K562 (cell line): ENCODE data around the gene PCSK2. TPM values are rescaled to one million over a fixed set of nuclear protein-coding genes. Genes with fewer than 3 reads are reported as not detected.

Source experiments
- ATAC-seq: fragments of 200-7000 bp; cut with Tn5 transposase; 3 replicates; pipeline ENCODE4 v1.9.1; 2020; ENCODE audit warnings: moderate library complexity
- BruUV-seq: library from RNA; stranded (reverse); fragments of 400-500 nt; replicated peaks from 2 replicates; lab custom pipeline; 2021; lab: Mats Ljungman, UMichigan
- CTCF ChIA-PET: fragments of 300-600 bp; formaldehyde crosslinking; extraction: SDS; loops from one replicate; lab custom pipeline; 2021; ENCODE audit warnings: low intra/inter-chr PET ratio; lab: Yijun Ruan, JAX
- POLR2A ChIA-PET: fragments of 300-600, 350-650 bp; sonication (Branson Sonifier 250); formaldehyde crosslinking; extraction: SDS; loops from one replicate; lab custom pipeline; 2021; ENCODE audit warnings: antibody characterized with exemption, inconsistent platforms; lab: Yijun Ruan, JAX
- DNase-seq, 4 experiments: peaks; one replicate each; pipeline versions ENCODE4 v3.0.0 to v3.0.0-alpha.2; 2011 to 2018; ENCODE audit warnings: low spot score in 3 of 4, mixed read lengths in 3 of 4; ENCODE audit errors: extremely low read depth in 1 of 4
- FAIRE-seq: peaks from 2 replicates; lab custom pipeline; 2011; peaks lifted over from hg19 to GRCh38; lab: Jason Lieb, UNC
- H2AFZ ChIP-seq: 2 replicates; pipeline ENCODE4 v1.6.0; 2011; ENCODE audit warnings: low read depth, low read length, control low read depth, inconsistent platforms
- H3K27ac ChIP-seq: fragments of 200-600 bp; 3 replicates; pipeline ENCODE4 v1.8.0; 2011; ENCODE audit warnings: low read depth, mild to moderate bottlenecking, control low read depth, inconsistent platforms, low read length, moderate library complexity, mixed read lengths; ENCODE audit errors: extremely low read depth
- H3K27me3 ChIP-seq, 2 experiments: fragments of 300-600 bp in 1 of 2; 2 replicates in 1 of 2; 3 replicates in 1 of 2; pipeline versions ENCODE4 v1.6.0 to v1.8.0; 2011; ENCODE audit warnings: inconsistent platforms in 2 of 2, low read length in 2 of 2, mild to moderate bottlenecking in 1 of 2, mixed read lengths in 1 of 2, moderate library complexity in 1 of 2; ENCODE audit not compliant: control insufficient read depth in 2 of 2, insufficient read depth in 2 of 2
- H3K36me3 ChIP-seq: fragments of 300-600 bp; 3 replicates; pipeline ENCODE4 v1.8.0; 2011; ENCODE audit warnings: mild to moderate bottlenecking, low read length, inconsistent platforms; ENCODE audit not compliant: control insufficient read depth, insufficient read depth
- H3K4me1 ChIP-seq, 2 experiments: fragments of 200-600 bp in 1 of 2; replicated peaks in 1 of 2; 2 replicates in 1 of 2; 3 replicates in 1 of 2; pipeline versions ENCODE4 v1.5.1 to v1.8.0; 2011; ENCODE audit warnings: inconsistent platforms in 2 of 2, low read length in 2 of 2, mild to moderate bottlenecking in 1 of 2, mixed read lengths in 1 of 2, moderate library complexity in 1 of 2; ENCODE audit not compliant: control insufficient read depth in 2 of 2, insufficient read depth in 2 of 2
- H3K4me2 ChIP-seq: 2 replicates; pipeline ENCODE4 v1.6.1; 2011; ENCODE audit warnings: low read length, control low read depth, inconsistent platforms, mixed read lengths; ENCODE audit not compliant: insufficient read depth
- H3K4me3 ChIP-seq: fragments of 200-600 bp; sonication (generic), shearing (Covaris generic); 2 replicates; pipeline ENCODE4 v1.5.1; 2016; ENCODE audit warnings: control low read depth, inconsistent platforms
- H3K79me2 ChIP-seq: fragments of 200-600 bp; 3 replicates; pipeline ENCODE4 v1.8.0; 2011; ENCODE audit warnings: low read length, inconsistent platforms; ENCODE audit not compliant: control insufficient read depth, insufficient read depth
- H3K9ac ChIP-seq, 2 experiments: 2 replicates each; pipeline versions ENCODE4 v1.6.0 to v1.6.1; 2011; ENCODE audit warnings: low read depth in 2 of 2, low read length in 2 of 2, control low read depth in 1 of 2, inconsistent platforms in 1 of 2, mild to moderate bottlenecking in 1 of 2, mixed read lengths in 1 of 2; ENCODE audit not compliant: insufficient read depth in 1 of 2
- H3K9me1 ChIP-seq: one replicate; pipeline ENCODE4 v1.6.0; 2011; ENCODE audit warnings: inconsistent platforms, mild to moderate bottlenecking, low read length, moderate library complexity; ENCODE audit not compliant: control insufficient read depth, insufficient read depth
- H3K9me3 ChIP-seq: replicated peaks from 2 replicates; pipeline ENCODE4 v1.5.1; 2011; ENCODE audit warnings: low read depth, low read length, inconsistent platforms; ENCODE audit not compliant: control insufficient read depth, insufficient read depth
- H4K20me1 ChIP-seq: replicated peaks from 2 replicates; pipeline ENCODE4 v1.6.1; 2011; ENCODE audit warnings: low read length, inconsistent platforms, mixed read lengths; ENCODE audit not compliant: control insufficient read depth, insufficient read depth
- CBFB ChIP-seq: sonication (generic); formaldehyde crosslinking; IDR thresholded peaks from 2 replicates; pipeline ENCODE4 v1.4.0; 2020; ENCODE audit warnings: mild to moderate bottlenecking, missing genetic modification reagents
- CCNT2 ChIP-seq: IDR thresholded peaks from 2 replicates; pipeline ENCODE4 v1.6.1; 2011; ENCODE audit warnings: borderline replicate concordance, low read depth, mild to moderate bottlenecking, moderate library complexity, mixed read lengths, low read length; ENCODE audit not compliant: insufficient read length; ENCODE audit errors: extremely low read depth
- COPS2 ChIP-seq: fragments of 450-650 bp; conservative IDR thresholded peaks from 2 replicates; pipeline ENCODE4 v1.6.1; 2016; ENCODE audit warnings: mild to moderate bottlenecking, moderate library complexity
- HEY1 ChIP-seq: fragments of 250-450 bp; sonication (Bioruptor Pico); IDR thresholded peaks from 2 replicates; pipeline ENCODE4 v1.5.0; 2020; ENCODE audit warnings: mild to moderate bottlenecking, moderate library complexity, borderline replicate concordance
- POLR2G ChIP-seq: fragments of 200-400 bp; formaldehyde crosslinking; IDR thresholded peaks from 2 replicates; pipeline ENCODE4 v1.6.1; 2017; ENCODE audit warnings: low read depth, mild to moderate bottlenecking, antibody characterized with exemption, low read length, moderate library complexity
- SPI1 ChIP-seq: IDR thresholded peaks from 2 replicates; pipeline ENCODE4 v1.6.1; 2011; ENCODE audit warnings: low read depth, low read length, control low read depth, borderline replicate concordance
- TAF15 ChIP-seq: fragments of 200-400 bp; formaldehyde crosslinking; IDR thresholded peaks from 2 replicates; pipeline ENCODE4 v1.6.1; 2017; ENCODE audit warnings: mild to moderate bottlenecking, low read depth, low read length, moderate library complexity
- TRIM28 ChIP-seq: fragments of 450-650 bp; IDR thresholded peaks from 2 replicates; pipeline ENCODE4 v1.6.1; 2017
- ZNF174 ChIP-seq: fragments of 250-450 bp; sonication (Bioruptor Pico); IDR thresholded peaks from 2 replicates; pipeline ENCODE4 v1.4.0; 2020; ENCODE audit warnings: mild to moderate bottlenecking
- ZNF57 ChIP-seq: fragments of 450-650 bp; formaldehyde crosslinking; IDR thresholded peaks from 2 replicates; pipeline ENCODE4 v1.4.0; 2020; ENCODE audit warnings: mild to moderate bottlenecking, moderate library complexity
- WGBS: fragments of 100-300 bp; shearing (Covaris generic); methylation state at CpG from one replicate; pipeline ENCODE4 v1.1.6; 2016; ENCODE audit warnings: low coverage, mixed read lengths; ENCODE audit not compliant: insufficient coverage; ENCODE audit errors: missing lambda C conversion rate; 5-methylcytosine and 5-hydroxymethylcytosine counted together
- in situ Hi-C: fragments of 300-500 bp; cut with MboI; formaldehyde crosslinking; loops from 4 replicates; pipeline ENCODE4 v1.15.0; 2018; ENCODE audit warnings: inconsistent platforms, mixed read lengths
- intact Hi-C: fragments of 100-400 bp; cut with micrococcal nuclease; formaldehyde crosslinking; loops from 2 replicates; pipeline ENCODE4 v1.14.2; 2022
- polyA plus RNA-seq, 8 experiments: library from polyadenylated mRNA; depleted of rRNA in 4 of 8; stranded (reverse) in 5 of 8; unstranded in 3 of 8; fragments of >200 nt; fragmentation: Nextera tagmentation in 2 of 8; fragmentation: Illumina TruSeq in 1 of 8; extraction: Ambion mirVana in 2 of 8; extraction: Trizol in 1 of 8; gene quantifications; 2 replicates each; pipeline versions ENCODE4 v1.2.1 to v1.2.3, GENCODE V29; 2011 to 2014; ENCODE audit warnings: inconsistent platforms in 1 of 8, missing spikeins in 1 of 8
- total RNA-seq, 7 experiments: library from RNA; depleted of rRNA in 6 of 7; stranded (reverse); fragments of >200 nt in 6 of 7; fragmentation: Illumina TruSeq in 2 of 7; extraction: Trizol in 2 of 7; gene quantifications; 2 replicates each; pipeline versions ENCODE4 v1.2.1 to v1.2.3, GENCODE V29; 2011 to 2021; ENCODE audit warnings: low replicate concordance in 1 of 7
- TF ChIP-seq, protein P1 (sequence below): fragments of 250-450 bp; sonication (Bioruptor Pico); IDR thresholded peaks from 2 replicates; pipeline ENCODE4 v1.9.0; 2021; ENCODE audit warnings: mild to moderate bottlenecking, inconsistent platforms
- TF ChIP-seq, protein P2 (sequence below), 2 experiments: fragments of 450-650 bp in 1 of 2; sonication (generic) in 1 of 2; formaldehyde crosslinking in 1 of 2; IDR thresholded peaks; 2 replicates each; pipeline versions ENCODE4 v1.7.1 to v1.9.0; 2016 to 2022; ENCODE audit warnings: inconsistent platforms in 1 of 2, mild to moderate bottlenecking in 1 of 2, missing genetic modification reagents in 1 of 2

Gene PCSK2
- total and polyA plus RNA-seq, 9 of the 15 experiments (the other 6 are each of a cell fraction or from before 2014, with no cell fraction given) = 0.04 to 0.07 (median 0.05) TPM; not detected in 6

DNA sequence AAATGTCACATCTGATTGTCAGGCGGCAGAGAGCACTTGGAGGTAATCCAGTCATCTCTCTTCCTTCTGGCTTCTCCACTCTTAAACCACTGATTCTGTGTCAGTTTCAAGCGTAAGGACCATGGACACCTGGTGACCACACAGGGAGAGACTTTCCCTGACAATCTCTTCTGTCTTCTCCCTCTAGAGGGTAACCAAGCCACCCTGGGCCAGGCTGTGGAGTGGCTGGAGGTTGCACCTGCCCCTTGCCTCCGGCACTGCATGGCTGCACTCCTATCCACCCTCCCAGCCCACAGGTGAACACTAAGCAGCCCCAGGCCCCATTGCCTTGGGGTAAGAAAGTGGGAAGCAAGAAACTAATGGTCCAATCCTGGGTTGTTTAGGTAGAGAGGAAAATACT, 225.6 kb downstream of the PCSK2 start:
- in situ Hi-C loops = no loop called here
- 0% methylated on average over 1 of the region's 3 CpGs for WGBS
- H3K9ac ChIP-seq = no peak overlapping the region
- H4K20me1 ChIP-seq = no peaks in the 10 kb centered on the region
- H3K9me3 ChIP-seq = no peaks in the 10 kb centered on the region
- H3K9me1 ChIP-seq = no peaks in the 10 kb centered on the region
- DNase-seq = no peak
- ChIA-PET CTCF (no interaction called here), POLR2A (no interaction called here)
- no peaks in the 10 kb centered on the region for H3K36me3 ChIP-seq
- no peak overlapping the region for H2AFZ ChIP-seq
- H3K4me2 ChIP-seq = no peak overlapping the region
- no TSS peak for BruUV-seq
- no peak overlapping the region for H3K27ac ChIP-seq
- intact Hi-C loops = no loop called here
- no peak for FAIRE-seq
- no peaks in the 10 kb centered on the region for H3K79me2 ChIP-seq
- H3K4me1 ChIP-seq = peaks cover 0 to 4% of the 10 kb centered on the region in 2 experiments; a peak in 2 of 5 replicates
- no peak for ATAC-seq
- peaks cover 0 to 23% of the 10 kb centered on the region in 2 experiments; a peak in 3 of 5 replicates for H3K27me3 ChIP-seq
- H3K4me3 ChIP-seq = no peak overlapping the region
- TF ChIP-seq, protein P1, sequence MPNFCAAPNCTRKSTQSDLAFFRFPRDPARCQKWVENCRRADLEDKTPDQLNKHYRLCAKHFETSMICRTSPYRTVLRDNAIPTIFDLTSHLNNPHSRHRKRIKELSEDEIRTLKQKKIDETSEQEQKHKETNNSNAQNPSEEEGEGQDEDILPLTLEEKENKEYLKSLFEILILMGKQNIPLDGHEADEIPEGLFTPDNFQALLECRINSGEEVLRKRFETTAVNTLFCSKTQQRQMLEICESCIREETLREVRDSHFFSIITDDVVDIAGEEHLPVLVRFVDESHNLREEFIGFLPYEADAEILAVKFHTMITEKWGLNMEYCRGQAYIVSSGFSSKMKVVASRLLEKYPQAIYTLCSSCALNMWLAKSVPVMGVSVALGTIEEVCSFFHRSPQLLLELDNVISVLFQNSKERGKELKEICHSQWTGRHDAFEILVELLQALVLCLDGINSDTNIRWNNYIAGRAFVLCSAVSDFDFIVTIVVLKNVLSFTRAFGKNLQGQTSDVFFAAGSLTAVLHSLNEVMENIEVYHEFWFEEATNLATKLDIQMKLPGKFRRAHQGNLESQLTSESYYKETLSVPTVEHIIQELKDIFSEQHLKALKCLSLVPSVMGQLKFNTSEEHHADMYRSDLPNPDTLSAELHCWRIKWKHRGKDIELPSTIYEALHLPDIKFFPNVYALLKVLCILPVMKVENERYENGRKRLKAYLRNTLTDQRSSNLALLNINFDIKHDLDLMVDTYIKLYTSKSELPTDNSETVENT (CRISPR knock-in tag) = no peak
- TF ChIP-seq, protein P2, sequence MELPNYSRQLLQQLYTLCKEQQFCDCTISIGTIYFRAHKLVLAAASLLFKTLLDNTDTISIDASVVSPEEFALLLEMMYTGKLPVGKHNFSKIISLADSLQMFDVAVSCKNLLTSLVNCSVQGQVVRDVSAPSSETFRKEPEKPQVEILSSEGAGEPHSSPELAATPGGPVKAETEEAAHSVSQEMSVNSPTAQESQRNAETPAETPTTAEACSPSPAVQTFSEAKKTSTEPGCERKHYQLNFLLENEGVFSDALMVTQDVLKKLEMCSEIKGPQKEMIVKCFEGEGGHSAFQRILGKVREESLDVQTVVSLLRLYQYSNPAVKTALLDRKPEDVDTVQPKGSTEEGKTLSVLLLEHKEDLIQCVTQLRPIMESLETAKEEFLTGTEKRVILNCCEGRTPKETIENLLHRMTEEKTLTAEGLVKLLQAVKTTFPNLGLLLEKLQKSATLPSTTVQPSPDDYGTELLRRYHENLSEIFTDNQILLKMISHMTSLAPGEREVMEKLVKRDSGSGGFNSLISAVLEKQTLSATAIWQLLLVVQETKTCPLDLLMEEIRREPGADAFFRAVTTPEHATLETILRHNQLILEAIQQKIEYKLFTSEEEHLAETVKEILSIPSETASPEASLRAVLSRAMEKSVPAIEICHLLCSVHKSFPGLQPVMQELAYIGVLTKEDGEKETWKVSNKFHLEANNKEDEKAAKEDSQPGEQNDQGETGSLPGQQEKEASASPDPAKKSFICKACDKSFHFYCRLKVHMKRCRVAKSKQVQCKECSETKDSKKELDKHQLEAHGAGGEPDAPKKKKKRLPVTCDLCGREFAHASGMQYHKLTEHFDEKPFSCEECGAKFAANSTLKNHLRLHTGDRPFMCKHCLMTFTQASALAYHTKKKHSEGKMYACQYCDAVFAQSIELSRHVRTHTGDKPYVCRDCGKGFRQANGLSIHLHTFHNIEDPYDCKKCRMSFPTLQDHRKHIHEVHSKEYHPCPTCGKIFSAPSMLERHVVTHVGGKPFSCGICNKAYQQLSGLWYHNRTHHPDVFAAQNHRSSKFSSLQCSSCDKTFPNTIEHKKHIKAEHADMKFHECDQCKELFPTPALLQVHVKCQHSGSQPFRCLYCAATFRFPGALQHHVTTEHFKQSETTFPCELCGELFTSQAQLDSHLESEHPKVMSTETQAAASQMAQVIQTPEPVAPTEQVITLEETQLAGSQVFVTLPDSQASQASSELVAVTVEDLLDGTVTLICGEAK (IDR thresholded peaks at IDR 0.05) = no peak
- TF ChIP-seq, protein P2 (CRISPR knock-in tag; IDR thresholded peaks at IDR 0.05) = no peak
- TF ChIP-seq CBFB (CRISPR knock-in tag) = no peak
- no peak for TF ChIP-seq TRIM28
- TF ChIP-seq TAF15 = no peak
- TF ChIP-seq ZNF174 (CRISPR knock-in tag) = no peak
- no peak for TF ChIP-seq COPS2
- no peak for TF ChIP-seq POLR2G
- no peak for TF ChIP-seq SPI1
- no peak for TF ChIP-seq ZNF57 (CRISPR knock-in tag)
- TF ChIP-seq HEY1 = no peak
- no peak for TF ChIP-seq CCNT2
